ENCODE data around the gene OPRL1. TPM values are rescaled to one million over a fixed set of nuclear protein-coding genes. Genes with fewer than 3 reads are reported as not detected.

OPRL1 gene
- total and polyA plus RNA-seq, 2 donors (not counting 1 experiment from before 2014, with no cell fraction given) = 0.49 to 4.1 TPM

- H2AFZ ChIP-seq (ENCODE audit: low read length) = no peak overlapping the region
- no peak for DNase-seq (ENCODE audit: low read depth in 2 of 2)
- no peak overlapping the region for H3K4me3 ChIP-seq (replicated peaks in 1 of 4; ENCODE audit: control extremely low read depth in 1 of 4, insufficient read depth in 1 of 4, low read depth in 3 of 4, low read length in 4 of 4)
- TF ChIP-seq, protein P1, sequence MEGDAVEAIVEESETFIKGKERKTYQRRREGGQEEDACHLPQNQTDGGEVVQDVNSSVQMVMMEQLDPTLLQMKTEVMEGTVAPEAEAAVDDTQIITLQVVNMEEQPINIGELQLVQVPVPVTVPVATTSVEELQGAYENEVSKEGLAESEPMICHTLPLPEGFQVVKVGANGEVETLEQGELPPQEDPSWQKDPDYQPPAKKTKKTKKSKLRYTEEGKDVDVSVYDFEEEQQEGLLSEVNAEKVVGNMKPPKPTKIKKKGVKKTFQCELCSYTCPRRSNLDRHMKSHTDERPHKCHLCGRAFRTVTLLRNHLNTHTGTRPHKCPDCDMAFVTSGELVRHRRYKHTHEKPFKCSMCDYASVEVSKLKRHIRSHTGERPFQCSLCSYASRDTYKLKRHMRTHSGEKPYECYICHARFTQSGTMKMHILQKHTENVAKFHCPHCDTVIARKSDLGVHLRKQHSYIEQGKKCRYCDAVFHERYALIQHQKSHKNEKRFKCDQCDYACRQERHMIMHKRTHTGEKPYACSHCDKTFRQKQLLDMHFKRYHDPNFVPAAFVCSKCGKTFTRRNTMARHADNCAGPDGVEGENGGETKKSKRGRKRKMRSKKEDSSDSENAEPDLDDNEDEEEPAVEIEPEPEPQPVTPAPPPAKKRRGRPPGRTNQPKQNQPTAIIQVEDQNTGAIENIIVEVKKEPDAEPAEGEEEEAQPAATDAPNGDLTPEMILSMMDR (conservative IDR thresholded peaks at IDR 0.05 in 1 of 2, IDR thresholded peaks at IDR 0.05 in 1 of 2; ENCODE audit: low read depth in 1 of 2, low read length in 2 of 2) = no peak
- TF ChIP-seq EZH2 (IDR thresholded peaks at IDR 0.05; ENCODE audit: low read length, missing control alignments) = no peak
- H3K27me3 ChIP-seq (ENCODE audit: control insufficient read depth, insufficient read depth, low read length) = peaks cover 5% of the 10 kb centered on the region
- H3K9ac ChIP-seq (ENCODE audit: insufficient read depth, low read length) = no peak overlapping the region
- no peaks in the 10 kb centered on the region for H3K4me1 ChIP-seq (ENCODE audit: control insufficient read depth, extremely low read depth, insufficient read depth, low read length)
- H3K9me3 ChIP-seq (ENCODE audit: control insufficient read depth, insufficient read depth, low read depth, low read length) = no peaks in the 10 kb centered on the region
- no peak overlapping the region for H3K4me2 ChIP-seq (ENCODE audit: extremely low read depth, insufficient read depth, low read length)
- H3K27ac ChIP-seq (ENCODE audit: insufficient read depth, low read length) = no peak overlapping the region
- H4K20me1 ChIP-seq (ENCODE audit: control insufficient read depth, extremely low read depth, insufficient read depth, low read length) = no peaks in the 10 kb centered on the region
- H3K36me3 ChIP-seq (ENCODE audit: control insufficient read depth, insufficient read depth, low read length) = no peaks in the 10 kb centered on the region
- H3K79me2 ChIP-seq (ENCODE audit: control insufficient read depth, insufficient read depth, low read length) = no peaks in the 10 kb centered on the region
Observed at GRCh38 chr20:64111841-64112641, 32.2 kb downstream of the OPRL1 start.

DNA sequence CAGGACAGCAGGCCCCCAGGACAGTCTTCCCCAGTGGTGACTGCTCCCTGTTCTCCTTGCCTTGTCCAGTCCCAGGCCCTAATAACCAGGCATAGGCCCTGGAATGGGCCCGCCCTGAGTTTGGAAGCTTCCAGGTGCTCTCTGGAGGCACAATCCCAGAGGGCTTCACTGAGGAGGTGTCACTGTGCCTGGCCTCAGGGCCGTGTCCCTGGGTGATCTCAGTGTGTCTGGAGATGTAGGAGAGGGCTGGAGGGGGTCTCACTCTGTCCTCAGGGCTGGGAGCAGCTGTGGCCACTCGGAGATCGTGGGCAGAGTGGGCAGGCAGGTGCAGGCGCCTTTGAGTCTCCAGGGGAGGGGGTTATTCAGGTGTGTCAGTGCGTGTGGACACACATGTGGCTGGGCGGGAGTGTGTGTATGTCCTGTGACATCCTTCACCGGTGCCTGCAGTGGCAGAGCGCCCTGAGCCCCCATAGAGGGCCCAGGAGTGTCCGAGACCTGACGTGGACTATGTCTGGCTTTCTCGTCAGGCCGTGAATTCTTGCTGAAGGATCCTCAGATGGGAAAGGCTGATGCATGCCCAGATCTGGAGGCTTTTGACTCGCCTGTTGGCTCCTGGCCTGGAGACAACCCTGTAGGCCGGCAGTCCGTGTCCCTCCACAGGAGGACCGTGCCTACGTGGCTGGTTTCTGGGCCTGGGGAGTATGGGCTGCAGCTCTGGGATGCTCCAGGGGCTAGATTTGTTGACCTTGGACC is 33.0 kb downstream of the OPRL1 start:
- H3K4me1 ChIP-seq (ENCODE audit: control insufficient read depth, extremely low read depth, insufficient read depth, low read length) = no peaks in the 10 kb centered on the region
- H3K27ac ChIP-seq (ENCODE audit: insufficient read depth, low read length) = no peak overlapping the region
- no peaks in the 10 kb centered on the region for H3K36me3 ChIP-seq (ENCODE audit: control insufficient read depth, insufficient read depth, low read length)
- H3K27me3 ChIP-seq (ENCODE audit: control insufficient read depth, insufficient read depth, low read length) = peaks cover 2% of the 10 kb centered on the region
- H3K9me3 ChIP-seq (ENCODE audit: control insufficient read depth, insufficient read depth, low read depth, low read length) = no peaks in the 10 kb centered on the region
- no peak overlapping the region for H3K4me2 ChIP-seq (ENCODE audit: extremely low read depth, insufficient read depth, low read length)
- H3K4me3 ChIP-seq (replicated peaks in 1 of 4; ENCODE audit: control extremely low read depth in 1 of 4, insufficient read depth in 1 of 4, low read depth in 3 of 4, low read length in 4 of 4) = no peak overlapping the region
- no peak overlapping the region for H2AFZ ChIP-seq (ENCODE audit: low read length)
- DNase-seq (ENCODE audit: low read depth in 2 of 2) = no peak
- no peaks in the 10 kb centered on the region for H3K79me2 ChIP-seq (ENCODE audit: control insufficient read depth, insufficient read depth, low read length)
- no peaks in the 10 kb centered on the region for H4K20me1 ChIP-seq (ENCODE audit: control insufficient read depth, extremely low read depth, insufficient read depth, low read length)
- no peak for TF ChIP-seq EZH2 (IDR thresholded peaks at IDR 0.05; ENCODE audit: low read length, missing control alignments)
- TF ChIP-seq, protein P1 (conservative IDR thresholded peaks at IDR 0.05 in 1 of 2, IDR thresholded peaks at IDR 0.05 in 1 of 2; ENCODE audit: low read depth in 1 of 2, low read length in 2 of 2) = no peak
- no peak overlapping the region for H3K9ac ChIP-seq (ENCODE audit: insufficient read depth, low read length)

GRCh38 chr20:64113444-64113775 is 33.5 kb downstream of the OPRL1 start:
- no peaks in the 10 kb centered on the region for H3K79me2 ChIP-seq (ENCODE audit: control insufficient read depth, insufficient read depth, low read length)
- no peaks in the 10 kb centered on the region for H4K20me1 ChIP-seq (ENCODE audit: control insufficient read depth, extremely low read depth, insufficient read depth, low read length)
- H3K27ac ChIP-seq (ENCODE audit: insufficient read depth, low read length) = no peak overlapping the region
- no peaks in the 10 kb centered on the region for H3K9me3 ChIP-seq (ENCODE audit: control insufficient read depth, insufficient read depth, low read depth, low read length)
- H3K4me3 ChIP-seq (replicated peaks in 1 of 4; ENCODE audit: control extremely low read depth in 1 of 4, insufficient read depth in 1 of 4, low read depth in 3 of 4, low read length in 4 of 4) = no peak overlapping the region
- no peak for TF ChIP-seq EZH2 (IDR thresholded peaks at IDR 0.05; ENCODE audit: low read length, missing control alignments)
- TF ChIP-seq, protein P1 (conservative IDR thresholded peaks at IDR 0.05 in 1 of 2, IDR thresholded peaks at IDR 0.05 in 1 of 2; ENCODE audit: low read depth in 1 of 2, low read length in 2 of 2) = no peak
- no peak overlapping the region for H3K4me2 ChIP-seq (ENCODE audit: extremely low read depth, insufficient read depth, low read length)
- no peak overlapping the region for H2AFZ ChIP-seq (ENCODE audit: low read length)
- no peaks in the 10 kb centered on the region for H3K4me1 ChIP-seq (ENCODE audit: control insufficient read depth, extremely low read depth, insufficient read depth, low read length)
- no peaks in the 10 kb centered on the region for H3K36me3 ChIP-seq (ENCODE audit: control insufficient read depth, insufficient read depth, low read length)
- no peak for DNase-seq (ENCODE audit: low read depth in 2 of 2)
- peaks cover 2% of the 10 kb centered on the region for H3K27me3 ChIP-seq (ENCODE audit: control insufficient read depth, insufficient read depth, low read length)
- H3K9ac ChIP-seq (ENCODE audit: insufficient read depth, low read length) = no peak overlapping the region
